ENCODE measurements around the gene IGLON5. TPM values are rescaled to one million over a fixed set of nuclear protein-coding genes. Genes with fewer than 3 reads are reported as not detected.

IGLON5 gene
- polyA plus RNA-seq, 3 donors: 2.7 to 3.7 (median 3.2) TPM

DNA sequence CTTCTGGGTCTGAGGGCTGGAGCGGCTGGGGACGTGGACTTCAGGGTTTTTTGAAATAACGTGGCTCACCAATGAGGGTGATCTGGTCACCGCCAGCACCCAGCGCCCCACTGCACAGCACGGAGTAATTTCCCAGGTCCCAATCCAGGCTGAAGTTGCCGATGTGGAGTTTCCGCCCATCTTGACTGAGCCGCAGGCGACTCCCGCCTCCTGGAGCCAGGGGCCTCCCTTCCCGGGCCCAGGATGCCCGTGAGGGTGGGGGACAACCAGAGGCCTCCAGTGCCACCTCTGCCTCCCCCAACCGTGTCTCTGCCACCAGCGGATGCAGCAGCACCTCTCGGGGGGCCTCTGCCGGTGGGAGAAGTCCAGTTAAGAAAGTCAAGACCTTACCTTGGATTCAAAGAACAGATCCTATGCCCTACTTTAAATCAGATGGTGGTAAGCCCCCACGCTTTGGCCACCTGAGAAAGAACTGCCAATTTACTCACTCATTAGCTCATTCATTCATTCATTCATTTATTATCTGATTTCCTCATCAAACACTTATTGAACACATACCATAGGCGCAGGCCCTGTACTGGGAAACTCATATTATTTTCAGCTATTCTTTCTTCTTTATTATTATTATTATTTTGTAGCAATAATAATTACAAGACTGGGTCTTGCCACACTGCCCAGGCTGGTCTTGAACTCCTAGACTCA lies 26.6 kb downstream of the IGLON5 start:
- DNase-seq (ENCODE audit: low read depth in 3 of 3, low spot score in 2 of 3): no peak

- DNase-seq (ENCODE audit: low read depth in 3 of 3, low spot score in 2 of 3): peak; percentile 62 to 73 (median 70)
These were observed 27.3 kb downstream of the IGLON5 start for GRCh38 chr19:51338563-51339312.

DNA sequence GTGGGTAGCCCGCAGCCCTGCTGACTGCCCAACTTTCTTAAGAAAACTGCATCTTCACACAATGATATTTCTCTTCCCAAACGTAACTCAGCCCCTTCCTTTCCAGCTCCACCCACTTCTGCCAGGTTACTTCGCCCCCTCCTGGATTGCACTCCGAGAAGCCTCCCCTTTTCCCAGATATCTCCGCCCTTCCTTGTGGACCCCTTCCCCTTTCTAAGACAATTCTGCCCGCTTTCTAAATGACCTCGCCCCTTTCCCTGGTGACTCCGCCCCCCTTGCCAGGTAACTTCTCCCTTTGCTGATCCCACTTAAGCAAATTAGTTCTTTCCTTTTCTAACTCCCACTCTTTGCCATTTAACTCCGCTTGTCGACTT lies 27.9 kb downstream of the IGLON5 start:
- no peak for DNase-seq (ENCODE audit: low read depth in 3 of 3, low spot score in 2 of 3)

DNA sequence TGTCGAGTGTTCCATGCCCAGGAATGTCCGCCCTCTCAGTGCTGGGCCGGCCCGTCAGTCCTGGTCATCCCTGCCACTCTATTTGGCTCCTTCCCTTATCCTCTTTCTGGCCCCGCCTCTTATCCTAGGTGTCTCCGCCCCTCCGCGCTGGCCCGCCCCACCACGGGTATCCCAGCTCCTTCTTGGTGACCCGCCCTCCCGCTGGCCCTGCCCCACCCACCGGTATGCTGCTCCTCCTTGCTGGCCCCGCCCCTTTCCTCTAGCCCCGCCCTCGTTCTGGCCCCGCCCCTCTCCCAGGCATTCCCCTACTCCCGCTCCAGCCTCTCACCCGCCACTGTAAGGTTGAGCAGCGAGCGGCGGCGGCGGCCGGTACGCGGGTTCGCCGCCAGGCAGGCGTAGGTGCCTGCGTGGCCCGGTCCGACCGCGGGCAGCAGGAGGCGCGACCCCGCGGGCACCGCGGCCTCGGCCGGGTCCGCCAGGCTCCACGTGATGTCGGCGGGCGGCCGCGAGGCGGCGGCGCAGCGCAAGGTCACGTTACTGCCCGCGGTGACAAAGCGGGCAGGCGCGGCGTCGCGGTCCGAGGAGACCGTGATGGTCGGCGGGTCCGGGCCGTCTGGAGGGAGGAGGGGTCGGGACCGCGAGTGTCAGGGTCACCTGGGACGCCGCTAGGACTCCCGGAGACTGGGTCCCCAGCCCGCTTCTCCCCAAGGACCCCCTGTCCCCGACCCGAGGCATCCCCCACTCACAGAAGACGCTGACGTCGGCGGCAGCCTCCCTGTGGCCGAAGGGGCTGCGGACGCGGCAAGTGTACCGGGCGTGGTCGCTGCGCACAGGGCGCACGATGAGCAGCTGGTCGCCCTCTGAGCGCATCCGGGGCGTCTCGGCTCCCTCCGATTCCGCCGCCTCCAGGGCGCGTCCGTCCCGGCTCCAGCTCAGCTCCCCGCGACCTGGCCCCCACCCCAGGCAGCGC lies 28.5 kb downstream of the IGLON5 start:
- DNase-seq (ENCODE audit: low read depth in 3 of 3, low spot score in 2 of 3): peak; percentile 73 to 82 (median 82)

DNA sequence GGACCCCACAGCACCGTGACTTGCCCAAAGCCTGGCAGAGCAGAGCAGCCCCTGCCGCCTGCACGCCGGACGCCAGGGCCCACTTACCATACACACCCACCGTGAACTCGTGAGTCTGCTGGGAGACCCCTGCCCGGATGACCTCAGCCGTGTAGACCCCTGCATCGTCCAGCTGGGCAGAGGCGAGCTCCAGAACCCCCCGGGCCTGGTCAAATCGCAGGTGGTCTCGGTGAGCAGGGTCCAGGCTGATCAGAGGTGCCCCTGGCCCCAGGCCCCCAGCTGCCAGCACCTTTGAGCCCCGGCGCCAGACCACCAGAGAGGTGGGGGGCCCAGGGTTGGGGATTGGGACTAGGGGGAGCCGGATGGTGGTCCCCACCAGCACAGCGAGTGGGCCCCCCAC lies 29.6 kb downstream of the IGLON5 start:
- no peak for DNase-seq (ENCODE audit: low read depth in 3 of 3, low spot score in 2 of 3)

- no peak for DNase-seq (ENCODE audit: low read depth in 3 of 3, low spot score in 2 of 3)
These were observed 30.6 kb downstream of the IGLON5 start, which contains the start of gene VSIG10L for GRCh38 chr19:51341976-51342580. TSS of gene VSIG10L (minus strand) at chr19:51342139. CDS start at chr19:51342124, 15 bp downstream.

DNA sequence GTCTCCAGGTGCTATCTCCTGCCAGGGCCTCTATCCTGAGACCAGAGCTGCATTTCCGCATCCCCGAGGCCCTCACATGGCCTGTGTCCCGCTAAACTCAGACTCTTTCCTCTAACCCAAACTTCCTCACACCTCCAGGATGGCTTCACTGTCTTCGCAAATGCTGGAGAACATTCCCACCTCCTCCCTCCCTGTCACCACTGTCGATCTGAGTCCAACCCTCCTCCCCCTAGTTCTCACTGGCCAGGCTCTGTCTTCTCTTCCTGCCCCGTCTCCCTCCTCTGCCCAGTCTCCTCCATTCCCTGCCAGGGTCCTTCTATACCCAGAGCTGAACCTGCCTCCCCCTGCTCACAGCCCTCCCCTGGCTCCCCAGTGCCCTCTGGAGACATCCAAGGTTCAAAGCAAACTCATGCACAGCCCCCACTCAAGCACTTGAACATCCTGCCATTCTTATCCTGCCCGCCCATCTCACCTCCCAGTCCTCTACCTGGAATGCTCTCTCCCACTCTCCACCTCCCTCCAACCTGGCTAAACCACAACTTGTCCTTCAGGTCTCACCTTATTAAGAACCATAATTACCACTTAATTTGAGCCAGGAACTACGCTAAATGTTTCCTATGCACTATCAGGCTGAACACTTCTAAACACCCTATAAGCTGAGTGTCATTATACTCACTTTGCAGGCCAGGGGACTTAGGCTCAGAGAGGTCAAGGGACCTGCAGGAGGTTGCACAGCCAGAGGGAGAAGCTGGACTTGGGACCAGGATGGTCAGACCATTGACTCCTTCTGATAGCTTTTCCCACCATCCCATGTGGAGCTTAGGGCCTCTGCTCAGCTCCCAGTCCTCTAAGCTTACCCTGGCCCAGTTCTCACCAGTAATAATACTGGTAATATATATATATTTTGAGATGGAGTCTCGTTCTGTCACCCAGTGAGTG lies 31.5 kb downstream of the IGLON5 start:
- DNase-seq (ENCODE audit: low read depth in 3 of 3, low spot score in 2 of 3): no peak

DNA sequence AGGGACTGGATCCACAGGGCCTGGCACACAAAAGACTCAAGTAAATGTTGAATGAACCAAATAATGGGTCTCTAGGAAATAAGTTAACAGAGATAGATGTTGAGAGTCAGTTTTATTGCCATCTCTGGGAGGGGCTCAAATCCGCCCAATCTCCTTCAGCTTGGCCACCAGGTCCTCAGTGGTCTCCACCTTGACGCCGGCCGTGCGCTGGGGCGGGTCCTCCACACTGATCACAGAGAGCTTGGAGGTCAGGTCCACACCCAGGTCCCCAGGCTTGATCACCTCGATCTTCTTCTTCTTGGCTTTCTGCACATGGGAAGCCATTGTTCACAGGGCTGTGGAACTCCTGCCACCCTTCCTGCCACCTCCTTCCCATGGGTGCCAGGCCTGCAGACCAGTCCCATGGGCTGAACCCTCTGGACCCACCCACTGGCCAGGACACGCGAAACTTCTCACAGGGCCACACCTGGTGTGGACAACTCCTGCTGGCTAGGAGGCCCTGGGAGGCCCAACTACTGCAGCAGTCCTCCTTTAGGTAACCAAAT lies 33.7 kb downstream of the IGLON5 start:
- DNase-seq (ENCODE audit: low read depth in 3 of 3, low spot score in 2 of 3): no peak

GRCh38 chr19:51346742-51347141 lies 35.3 kb downstream of the IGLON5 start:
- no peak for DNase-seq (ENCODE audit: low read depth in 3 of 3, low spot score in 2 of 3)

DNA sequence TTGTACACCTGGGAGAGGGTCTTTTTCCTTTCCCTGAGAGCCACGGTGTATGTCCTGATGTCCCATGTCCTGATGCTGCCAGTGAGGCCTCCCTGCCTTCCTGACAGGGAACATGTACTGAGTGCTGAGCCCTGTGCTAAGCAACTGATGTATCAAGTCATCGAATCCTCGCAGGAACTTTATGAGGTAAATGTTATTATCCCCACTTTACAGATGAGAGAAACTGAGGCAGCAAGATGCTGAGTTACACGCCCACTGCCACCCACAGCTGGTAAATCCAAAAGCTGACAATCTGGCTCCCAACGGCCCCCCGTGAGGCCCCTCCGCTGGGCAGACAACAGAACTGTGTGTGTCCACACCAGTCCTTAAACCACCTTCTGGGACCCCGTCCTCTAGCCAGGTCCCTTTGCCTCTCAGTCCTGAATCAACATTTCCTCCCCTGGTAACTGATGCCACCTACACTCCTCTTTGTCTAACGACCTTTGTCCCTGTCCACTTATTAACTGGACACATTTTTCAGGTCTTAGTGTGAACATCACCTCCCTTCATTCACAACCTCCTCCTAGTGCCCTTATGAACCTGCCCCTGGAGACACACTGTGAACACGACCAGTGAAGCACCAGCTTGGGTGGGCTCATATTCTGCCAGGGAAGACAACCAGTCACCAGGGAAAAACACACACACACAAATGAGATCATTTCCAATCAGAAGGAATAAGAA lies 35.9 kb downstream of the IGLON5 start:
- DNase-seq (ENCODE audit: low read depth in 3 of 3, low spot score in 2 of 3): no peak

DNA sequence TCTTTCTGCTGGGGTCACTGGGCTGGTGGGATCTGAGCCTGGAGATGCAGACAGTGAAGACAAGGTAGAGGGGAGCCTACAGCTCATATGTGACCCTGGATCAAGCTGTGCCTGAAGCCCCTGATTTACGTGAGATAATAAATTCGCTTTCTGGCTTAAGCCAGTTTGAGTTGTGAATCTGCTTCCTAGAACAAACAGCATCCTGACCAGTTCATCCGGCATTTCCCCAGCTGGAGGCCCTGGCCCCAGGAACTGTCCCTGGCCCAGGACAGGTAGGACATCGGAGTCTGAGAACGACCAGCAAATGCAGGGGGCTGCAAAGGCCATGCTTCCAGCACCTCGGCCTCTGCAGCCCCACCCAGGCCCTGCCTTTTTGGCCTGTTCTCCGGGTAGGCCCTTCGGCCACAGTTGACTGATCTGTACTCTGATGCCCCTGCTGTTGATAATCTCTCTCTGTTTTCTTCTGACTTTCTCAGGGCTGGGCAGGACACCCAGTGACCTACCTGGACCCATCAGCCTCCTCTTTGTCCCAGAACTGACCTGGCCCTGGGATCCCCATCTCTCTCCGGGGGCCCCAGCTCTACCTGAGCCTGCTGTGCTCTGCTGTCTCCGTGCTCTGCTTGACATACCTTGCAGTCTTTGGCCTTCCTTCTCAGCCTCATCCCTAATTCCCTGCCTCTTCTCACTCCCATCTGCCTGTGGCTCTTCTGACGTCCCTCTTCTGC lies 40.0 kb downstream of the IGLON5 start:
- no peak for DNase-seq (ENCODE audit: low read depth in 3 of 3, low spot score in 2 of 3)

DNA sequence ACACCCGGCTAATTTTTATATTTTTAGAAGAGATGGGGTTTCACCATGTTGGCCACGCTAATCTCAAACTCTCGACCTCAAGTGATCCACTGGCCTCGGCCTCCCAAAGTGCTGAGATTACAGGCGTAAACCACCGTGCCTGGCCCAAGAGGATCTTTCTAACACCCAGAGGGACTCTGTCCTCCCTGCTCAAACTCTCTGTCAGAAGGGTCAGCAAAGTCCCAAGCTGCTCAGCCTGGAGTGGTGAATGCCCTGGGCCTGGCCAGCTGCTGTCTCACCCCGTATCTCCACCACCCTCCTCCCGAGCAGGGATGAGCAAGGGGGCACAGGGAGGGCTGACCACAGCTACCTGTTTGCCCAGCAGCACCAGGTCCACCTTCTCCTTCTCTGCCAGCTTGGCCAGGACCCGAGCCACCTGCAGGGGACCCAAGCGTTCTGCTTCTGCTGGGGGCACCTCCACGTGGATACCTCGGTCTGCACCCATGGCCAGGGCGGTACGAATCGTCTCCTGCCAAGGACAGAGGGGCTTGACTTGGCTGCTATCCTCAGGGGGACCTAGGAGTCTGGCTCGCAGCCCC lies 41.4 kb downstream of the IGLON5 start:
- no peak for DNase-seq (ENCODE audit: low read depth in 3 of 3, low spot score in 2 of 3)

DNA sequence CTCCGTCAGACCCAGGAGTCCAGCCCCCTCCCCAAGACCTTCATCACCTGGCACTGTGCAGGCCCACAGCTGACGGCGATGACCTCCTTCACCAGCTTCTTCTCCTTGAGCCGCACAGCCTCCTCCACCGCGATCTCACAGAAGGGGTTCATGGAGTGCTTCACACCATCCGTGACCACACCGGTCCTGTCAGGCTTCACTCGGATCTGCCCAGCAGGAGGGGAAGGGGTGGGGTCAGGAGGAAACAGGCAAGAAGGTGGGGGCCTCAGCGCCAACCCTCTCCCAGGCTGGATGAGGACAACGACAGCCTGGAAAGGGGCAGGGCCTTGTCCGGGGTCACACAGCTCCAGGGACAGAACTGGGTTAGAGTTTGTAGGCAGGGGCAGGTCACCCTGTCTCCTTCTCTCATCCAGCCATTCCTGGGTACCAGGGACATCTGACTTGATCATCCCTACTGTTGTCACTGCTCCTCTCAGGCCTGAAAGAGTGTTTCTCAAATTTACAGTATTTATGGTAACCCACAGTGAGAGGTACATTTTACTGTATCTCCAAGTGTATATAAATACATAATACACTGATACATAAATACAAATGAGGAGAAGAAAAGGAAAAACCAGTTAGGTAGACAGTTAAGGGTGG lies 42.8 kb downstream of the IGLON5 start:
- peak in 1 of 3 donors; percentile 4 for DNase-seq (ENCODE audit: low read depth in 3 of 3, low spot score in 2 of 3)

- DNase-seq (ENCODE audit: low read depth in 3 of 3, low spot score in 2 of 3): peak; percentile 39 to 41 (median 41)
These were observed 43.3 kb downstream of the IGLON5 start for GRCh38 chr19:51354742-51355148.

DNA sequence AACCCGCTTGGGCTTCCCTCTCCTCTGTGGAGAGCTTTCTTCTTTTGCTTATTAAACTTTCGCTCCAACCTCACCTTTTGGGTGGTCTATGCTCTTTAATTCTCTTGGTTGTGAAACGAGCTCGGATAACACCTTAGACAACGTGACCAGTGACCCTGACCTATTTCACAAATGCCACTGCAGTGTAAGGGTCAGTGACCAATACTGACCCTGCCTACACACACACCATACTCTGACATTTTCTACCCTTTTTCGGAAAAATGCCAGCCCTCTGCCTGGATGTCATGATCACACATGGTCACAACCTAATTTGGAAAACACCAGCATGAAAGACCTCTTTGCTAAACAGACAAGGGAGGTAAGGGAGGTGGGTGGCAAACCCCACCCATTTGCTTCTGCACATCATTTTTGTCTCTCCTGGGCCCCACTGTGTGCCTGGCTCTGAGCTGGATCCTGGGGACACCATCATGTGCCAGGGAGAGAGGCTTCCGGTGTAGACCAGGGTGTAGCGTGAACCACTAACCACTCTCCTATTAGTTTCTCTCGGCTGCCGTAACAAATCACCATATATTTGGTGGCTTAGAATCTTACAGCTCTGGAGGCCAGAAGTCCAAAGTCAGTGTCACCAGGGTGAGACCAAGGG lies 44.8 kb downstream of the IGLON5 start:
- DNase-seq (ENCODE audit: low read depth in 3 of 3, low spot score in 2 of 3): no peak

DNA sequence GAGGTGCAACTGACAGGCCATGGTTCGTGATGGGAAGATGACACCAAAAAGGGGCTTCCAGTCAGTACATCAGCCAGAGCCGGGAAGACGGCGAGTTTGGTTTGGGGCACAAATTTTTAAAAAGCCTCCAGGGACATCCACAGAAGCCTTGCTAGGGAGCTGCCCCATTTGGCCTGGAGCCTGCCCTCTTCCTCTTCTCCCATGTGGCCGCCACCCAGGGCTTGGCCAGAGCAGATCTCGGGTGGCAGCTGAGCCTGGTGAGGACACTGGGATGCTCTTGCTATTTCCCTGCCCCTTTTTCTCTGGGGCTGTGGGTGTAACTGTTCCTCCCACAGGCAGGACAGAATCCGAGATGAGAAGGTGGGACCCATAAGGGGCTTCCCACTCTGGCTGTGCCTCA lies 46.5 kb downstream of the IGLON5 start:
- no peak for DNase-seq (ENCODE audit: low read depth in 3 of 3, low spot score in 2 of 3)

DNA sequence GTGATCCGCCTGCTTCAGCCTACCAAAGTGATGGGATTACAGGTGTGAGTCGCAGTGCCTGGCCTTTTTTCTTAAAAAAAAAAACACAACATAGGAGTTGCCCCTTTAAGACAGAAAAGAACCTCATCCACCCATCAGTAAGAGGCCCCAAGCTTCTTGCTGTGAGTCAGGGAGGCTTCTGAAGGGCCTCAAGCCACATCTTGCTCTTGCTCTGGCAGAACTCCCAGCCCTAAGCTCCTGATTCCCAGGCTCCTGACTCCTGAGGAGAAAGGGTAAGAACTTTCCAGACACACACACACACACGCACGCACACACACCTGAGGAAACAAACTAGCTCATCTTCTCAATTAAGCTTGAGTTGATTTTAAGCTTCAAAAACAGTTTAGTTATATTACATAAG lies 47.9 kb downstream of the IGLON5 start:
- no peak for DNase-seq (ENCODE audit: low read depth in 3 of 3, low spot score in 2 of 3)

Data from right renal cortex interstitium (tissue), 3 donors.